Cortex of kidney (tissue), 1 donor: Measurements from ENCODE around the gene TUBA3E.
"Not testable (repeated sequence)": the region's sequence is repeated elsewhere in the genome, so short reads cannot be mapped to it uniquely, and the experiment has no call there.

ENCODE experiments used
- DNase-seq: peaks from one replicate; lab custom pipeline; 2025; lab: John Stamatoyannopoulos, UW

Gene TUBA3E

GRCh38 chr2:130191319-130191718 lies 6.9 kb downstream of the TUBA3E start:
- not testable (repeated sequence) for DNase-seq

DNA sequence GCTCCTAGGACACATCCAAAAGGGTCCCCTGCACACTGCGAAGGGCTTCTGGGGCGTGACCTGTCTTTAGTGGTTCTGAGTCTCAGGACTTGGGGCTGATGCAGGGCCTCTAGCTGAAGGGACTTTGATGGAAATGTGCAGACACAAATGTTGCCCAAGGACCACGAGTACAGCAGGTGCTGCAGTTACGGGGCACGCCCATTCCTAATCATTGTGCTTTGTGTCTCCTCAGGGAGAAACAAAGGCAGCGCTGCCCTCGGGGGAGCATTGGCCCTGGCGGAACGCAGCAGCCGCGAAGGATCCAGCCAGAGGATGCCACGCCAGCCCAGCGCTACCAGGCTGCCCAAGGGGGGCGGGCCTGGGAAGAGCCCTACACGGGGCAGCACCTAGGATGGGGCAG lies 8.0 kb downstream of the TUBA3E start:
- DNase-seq: no peak

DNA sequence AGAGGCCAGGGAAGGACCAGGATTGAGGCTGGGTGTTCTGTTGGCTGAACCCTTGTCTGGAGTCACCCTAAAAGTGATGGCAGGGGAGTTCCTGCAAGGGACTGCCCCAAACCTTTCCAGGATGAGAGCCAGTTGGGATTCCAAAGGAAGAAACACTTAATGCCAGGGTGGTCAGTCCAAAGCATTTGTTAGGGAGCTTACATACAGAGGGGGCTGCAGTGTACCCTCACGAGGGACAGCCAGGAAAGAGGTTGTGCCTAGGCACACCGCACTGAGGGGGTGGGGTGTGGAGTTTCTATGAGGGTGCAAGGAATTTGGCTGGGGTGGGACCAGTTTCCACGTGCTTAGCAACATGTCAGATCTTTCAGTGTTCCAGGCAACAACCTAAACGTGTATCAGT lies 9.3 kb downstream of the TUBA3E start:
- DNase-seq: not testable (repeated sequence)

GRCh38 chr2:130187859-130188792 lies 10.1 kb downstream of the TUBA3E start:
- not testable (repeated sequence) for DNase-seq

- DNase-seq: no peak
Measured at GRCh38 chr2:130187268-130187667, 11.0 kb downstream of the TUBA3E start.

- no peak for DNase-seq
Measured at GRCh38 chr2:130186391-130186790, 11.8 kb downstream of the TUBA3E start.

- DNase-seq: no peak
Measured at GRCh38 chr2:130185896-130186295, 12.3 kb downstream of the TUBA3E start.

GRCh38 chr2:130185436-130185835 lies 12.8 kb downstream of the TUBA3E start:
- no peak for DNase-seq

DNA sequence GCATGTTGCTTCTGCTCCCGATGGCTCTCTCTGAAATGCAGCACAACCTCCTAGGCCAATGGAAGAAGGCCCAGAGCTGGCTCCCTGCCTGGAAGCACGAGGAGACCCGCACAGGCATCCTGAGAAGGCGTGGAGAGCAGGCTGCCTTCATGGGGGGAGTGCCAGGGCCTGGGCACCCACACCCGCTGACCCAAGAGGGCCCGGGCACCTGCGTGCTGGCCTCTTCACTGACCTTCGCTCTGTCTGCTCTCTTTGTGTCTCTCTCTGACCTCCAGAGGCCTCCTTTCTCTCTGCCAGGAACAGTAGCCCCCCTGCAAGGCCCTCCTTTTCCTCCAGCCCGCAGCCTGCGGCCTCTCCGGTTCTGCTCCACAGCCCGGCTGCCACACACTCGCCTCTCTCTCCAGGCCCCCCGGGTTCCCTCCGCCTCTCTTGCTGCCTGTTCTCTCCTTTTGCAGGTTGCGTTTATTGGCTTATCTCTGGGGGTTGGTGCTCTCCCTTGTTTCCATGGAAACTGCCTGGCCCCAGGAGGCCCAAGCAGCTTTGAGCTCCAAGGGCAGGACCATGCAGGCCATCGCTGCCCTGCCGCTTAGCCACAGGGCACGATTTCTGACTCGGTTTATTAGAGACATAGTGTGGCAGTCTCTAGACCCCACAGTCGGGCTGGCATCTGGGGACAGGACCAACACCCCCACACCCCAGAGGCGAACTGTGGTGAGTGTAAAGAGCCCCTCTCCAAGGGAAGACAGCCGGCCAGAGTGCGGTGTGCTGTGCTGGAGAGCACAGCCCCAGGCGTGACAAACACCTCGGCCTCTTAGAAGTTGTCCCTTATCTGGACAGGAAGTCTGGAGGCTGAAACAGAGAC lies 14.5 kb downstream of the TUBA3E start:
- DNase-seq: no peak

- not testable (repeated sequence) for DNase-seq
Measured at GRCh38 chr2:130182826-130183511, 15.3 kb downstream of the TUBA3E start.

- not testable (repeated sequence) for DNase-seq
Measured at GRCh38 chr2:130181880-130182682, 16.2 kb downstream of the TUBA3E start, which contains the start of gene MZT2B. Gene MZT2B (plus strand): TSS chr2:130182262. CDS start chr2:130182283, 21 bp downstream.

DNA sequence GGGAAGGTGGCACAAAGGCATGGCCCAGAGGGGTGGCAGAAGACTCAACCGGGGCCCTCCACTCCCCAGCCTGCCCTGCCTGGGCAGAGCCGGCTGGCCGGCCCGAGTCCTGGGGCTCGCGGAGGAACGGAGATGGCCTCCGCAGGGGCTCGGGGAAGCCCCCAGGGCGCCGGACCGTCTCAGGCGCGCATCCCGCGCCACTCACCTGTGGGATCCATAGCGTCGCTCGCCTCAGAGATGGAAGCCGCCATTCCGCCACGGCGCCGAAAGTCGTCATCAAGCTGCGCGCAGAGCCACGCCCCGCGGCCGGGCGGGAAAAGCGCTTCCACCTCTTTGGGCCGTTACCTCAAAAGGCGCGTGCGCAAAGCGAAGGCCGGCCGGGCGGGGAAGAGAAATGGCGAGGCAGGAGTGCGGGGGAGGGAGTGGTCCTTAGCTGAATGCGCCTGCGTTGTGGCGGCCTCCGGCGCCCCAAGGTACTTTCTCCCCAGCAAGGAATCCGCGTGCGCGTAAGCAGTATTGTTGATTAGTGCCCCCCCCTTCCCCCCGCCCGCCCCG lies 16.8 kb downstream of the TUBA3E start, which contains the start of gene SMPD4:
Gene SMPD4 (minus strand): TSS at position 278 of the 555 bp plus-strand sequence. CDS start 5,010 bp downstream, outside the sequence.
- peak; percentile 44 for DNase-seq

GRCh38 chr2:130180404-130181324 lies 17.6 kb downstream of the TUBA3E start:
- not testable (repeated sequence) for DNase-seq

- not testable (repeated sequence) for DNase-seq
Measured at GRCh38 chr2:130174866-130175265, 23.4 kb downstream of the TUBA3E start.

DNA sequence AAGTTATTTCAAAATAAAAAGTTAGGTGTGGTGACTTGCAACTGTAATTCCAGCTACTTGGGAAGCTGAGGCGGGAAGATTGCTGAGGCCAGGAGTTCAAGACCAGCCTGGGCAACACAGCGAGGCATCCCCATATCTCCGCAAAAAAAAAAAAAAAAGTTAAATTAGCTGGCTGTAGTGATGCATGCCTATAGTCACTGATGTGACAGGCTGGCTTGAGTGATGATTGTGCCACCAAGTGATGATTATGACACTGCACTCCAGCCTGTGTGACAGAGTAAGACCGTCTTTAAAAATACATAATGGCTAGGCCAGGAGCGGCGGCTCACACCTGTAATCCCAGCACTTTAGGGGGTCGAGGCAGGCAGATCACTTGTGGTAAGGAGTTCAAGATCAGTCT lies 28.3 kb downstream of the TUBA3E start:
- DNase-seq: no peak

DNA sequence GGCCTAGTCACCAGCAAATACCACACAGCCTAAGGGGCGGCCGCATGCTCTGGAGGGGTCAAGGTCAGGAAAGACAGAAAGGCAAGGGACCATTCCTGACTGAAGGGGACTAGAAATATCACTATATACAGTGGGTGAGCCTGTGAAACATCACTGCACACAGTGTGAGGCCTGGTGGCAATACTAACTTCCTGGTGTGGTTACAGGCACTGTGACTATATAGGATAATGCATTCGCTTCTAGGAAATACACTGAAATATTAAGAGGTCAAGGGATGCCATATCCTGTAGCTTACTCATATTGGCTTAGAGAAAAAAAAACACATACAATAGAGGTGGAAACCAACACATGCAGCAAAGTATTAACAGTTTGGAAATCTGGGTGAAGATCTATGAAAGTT lies 29.1 kb downstream of the TUBA3E start:
- not testable (repeated sequence) for DNase-seq

DNA sequence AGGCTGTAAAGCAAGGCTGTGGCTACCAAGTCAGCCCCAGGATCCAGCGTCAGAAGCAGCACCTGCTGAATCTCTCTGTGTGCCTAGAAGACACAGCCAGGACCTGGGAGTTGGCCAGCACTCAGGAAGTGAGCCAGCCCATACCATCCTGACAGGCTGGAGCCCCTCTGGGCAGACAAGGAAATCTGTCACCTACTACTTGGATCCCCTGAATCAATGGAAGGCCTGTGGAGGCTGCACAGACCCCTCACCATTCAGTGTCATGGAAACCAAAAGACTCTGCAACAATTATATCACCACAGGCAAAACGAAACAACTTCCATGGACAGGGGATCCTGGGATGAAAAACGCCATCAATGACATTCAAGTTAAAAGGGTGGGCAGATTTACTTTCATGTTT lies 31.6 kb downstream of the TUBA3E start:
- DNase-seq: not testable (repeated sequence)

DNA sequence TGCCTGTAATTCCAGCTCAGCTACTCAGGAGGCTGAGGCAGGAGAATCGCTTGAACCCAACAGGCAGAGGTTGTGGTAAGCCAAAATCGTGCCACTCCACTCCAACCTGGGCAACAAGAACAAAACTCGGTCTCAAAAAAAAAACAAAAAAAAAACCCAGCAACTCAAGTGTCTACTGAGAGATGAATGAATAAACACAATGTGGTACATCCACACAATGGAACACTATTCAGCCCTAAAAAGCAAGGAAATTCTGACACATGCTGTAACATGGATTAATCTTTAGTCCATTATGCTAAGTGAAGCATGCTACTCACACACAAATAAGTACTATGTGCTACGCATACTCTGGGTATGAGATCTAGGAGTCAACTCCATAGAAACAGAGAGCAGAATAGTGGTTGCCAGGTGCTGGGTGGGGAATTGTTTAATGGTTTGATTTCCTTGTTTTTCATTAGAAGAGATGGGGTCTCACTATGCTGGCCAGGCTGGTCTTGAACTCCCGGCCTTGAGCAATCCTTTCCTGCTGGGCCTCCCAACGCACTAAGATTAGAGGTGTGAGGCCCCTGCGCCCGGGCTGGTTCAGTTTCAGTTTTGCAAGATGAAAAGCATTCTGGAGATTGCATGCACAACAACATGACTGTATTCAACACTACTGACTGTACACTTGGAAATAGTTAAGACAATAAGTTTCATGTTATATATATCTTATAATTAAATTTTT lies 32.8 kb downstream of the TUBA3E start:
- no peak for DNase-seq

GRCh38 chr2:130162968-130163367 lies 35.3 kb downstream of the TUBA3E start:
- DNase-seq: no peak
